GM23338 (cell line): ENCODE measurements around the gene CWH43.
"Not testable (repeated sequence)": the region's sequence is repeated elsewhere in the genome, so short reads cannot be mapped to it uniquely, and the experiment has no call there.

Experiments used
- EZH2 ChIP-seq: fragments of 200-600 bp; sonication (generic); IDR thresholded peaks from one replicate; pipeline ENCODE4 v1.8.0; 2017; ENCODE audit warnings: antibody characterized with exemption, mild to moderate bottlenecking, low read depth; ENCODE audit not compliant: unreplicated experiment
- EZH2phosphoT487 ChIP-seq: fragments of 200-600 bp; sonication (generic); IDR thresholded peaks from one replicate; pipeline ENCODE4 v1.8.1; 2018; ENCODE audit warnings: antibody characterized with exemption; ENCODE audit not compliant: unreplicated experiment
- POLR2AphosphoS5 ChIP-seq: IDR thresholded peaks from 2 replicates; pipeline ENCODE4 v1.6.1; 2016; ENCODE audit warnings: antibody characterized with exemption, low read depth
- STAT1 ChIP-seq: IDR thresholded peaks from one replicate; pipeline ENCODE4 v1.6.1; 2016; ENCODE audit warnings: antibody characterized with exemption; ENCODE audit not compliant: unreplicated experiment
- TF ChIP-seq, protein P1 (sequence below), 2 experiments: fragments of 200-600 bp in 1 of 2; sonication (generic) in 1 of 2; conservative IDR thresholded peaks; 2 replicates each; pipeline versions ENCODE4 v1.5.1 to v1.6.1; 2016 to 2017; ENCODE audit warnings: antibody characterized with exemption in 2 of 2, low read depth in 2 of 2, mild to moderate bottlenecking in 2 of 2, moderate library complexity in 1 of 2
- TF ChIP-seq, protein P2 (sequence below): IDR thresholded peaks from 2 replicates; pipeline ENCODE4 v1.6.1; 2016; ENCODE audit warnings: antibody characterized with exemption

DNA sequence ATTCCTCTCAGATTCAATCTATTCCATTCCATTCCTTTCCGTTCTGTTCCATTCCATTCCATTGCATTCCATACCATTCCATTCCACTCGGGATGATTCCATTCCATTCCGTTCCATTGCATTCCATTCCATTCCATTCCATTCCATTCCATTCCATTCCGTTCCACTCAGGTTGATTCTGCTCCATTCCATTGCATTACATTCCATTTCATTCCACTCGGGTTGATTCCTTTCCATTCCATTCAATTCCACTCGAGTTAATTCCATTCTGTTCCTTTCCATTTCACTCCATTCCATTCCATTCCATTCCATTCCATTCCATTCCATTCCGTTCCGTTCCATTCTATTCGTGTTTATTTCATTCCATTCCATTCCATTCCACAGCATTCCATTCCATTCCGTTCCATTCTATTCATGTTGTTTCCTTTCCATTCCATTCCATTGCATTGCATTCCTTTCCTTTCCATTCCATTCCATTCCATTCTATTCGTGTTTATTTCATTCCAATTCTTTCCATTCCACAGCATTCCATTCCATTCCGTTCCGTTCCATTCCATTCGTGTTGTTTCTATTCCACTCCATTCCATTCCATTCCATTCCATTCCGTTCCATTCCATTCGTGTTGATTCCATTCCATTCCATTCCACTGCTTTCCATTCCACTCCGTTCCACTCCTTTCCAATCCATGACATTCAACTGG, 118.3 kb downstream of the CWH43 start:
- TF ChIP-seq, protein P1, sequence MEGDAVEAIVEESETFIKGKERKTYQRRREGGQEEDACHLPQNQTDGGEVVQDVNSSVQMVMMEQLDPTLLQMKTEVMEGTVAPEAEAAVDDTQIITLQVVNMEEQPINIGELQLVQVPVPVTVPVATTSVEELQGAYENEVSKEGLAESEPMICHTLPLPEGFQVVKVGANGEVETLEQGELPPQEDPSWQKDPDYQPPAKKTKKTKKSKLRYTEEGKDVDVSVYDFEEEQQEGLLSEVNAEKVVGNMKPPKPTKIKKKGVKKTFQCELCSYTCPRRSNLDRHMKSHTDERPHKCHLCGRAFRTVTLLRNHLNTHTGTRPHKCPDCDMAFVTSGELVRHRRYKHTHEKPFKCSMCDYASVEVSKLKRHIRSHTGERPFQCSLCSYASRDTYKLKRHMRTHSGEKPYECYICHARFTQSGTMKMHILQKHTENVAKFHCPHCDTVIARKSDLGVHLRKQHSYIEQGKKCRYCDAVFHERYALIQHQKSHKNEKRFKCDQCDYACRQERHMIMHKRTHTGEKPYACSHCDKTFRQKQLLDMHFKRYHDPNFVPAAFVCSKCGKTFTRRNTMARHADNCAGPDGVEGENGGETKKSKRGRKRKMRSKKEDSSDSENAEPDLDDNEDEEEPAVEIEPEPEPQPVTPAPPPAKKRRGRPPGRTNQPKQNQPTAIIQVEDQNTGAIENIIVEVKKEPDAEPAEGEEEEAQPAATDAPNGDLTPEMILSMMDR (conservative IDR thresholded peaks at IDR 0.05; ENCODE audit: low read depth in 2 of 2) = not testable (repeated sequence)
- TF ChIP-seq STAT1, EZH2phosphoT487, EZH2, POLR2AphosphoS5: not testable (repeated sequence)
- TF ChIP-seq, protein P2, sequence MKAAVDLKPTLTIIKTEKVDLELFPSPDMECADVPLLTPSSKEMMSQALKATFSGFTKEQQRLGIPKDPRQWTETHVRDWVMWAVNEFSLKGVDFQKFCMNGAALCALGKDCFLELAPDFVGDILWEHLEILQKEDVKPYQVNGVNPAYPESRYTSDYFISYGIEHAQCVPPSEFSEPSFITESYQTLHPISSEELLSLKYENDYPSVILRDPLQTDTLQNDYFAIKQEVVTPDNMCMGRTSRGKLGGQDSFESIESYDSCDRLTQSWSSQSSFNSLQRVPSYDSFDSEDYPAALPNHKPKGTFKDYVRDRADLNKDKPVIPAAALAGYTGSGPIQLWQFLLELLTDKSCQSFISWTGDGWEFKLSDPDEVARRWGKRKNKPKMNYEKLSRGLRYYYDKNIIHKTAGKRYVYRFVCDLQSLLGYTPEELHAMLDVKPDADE = not testable (repeated sequence)
